GM12892 (cell line): ENCODE measurements around the gene KCNJ1.

ENCODE experiments used
- POLR2A ChIP-seq: IDR thresholded peaks from 2 replicates; pipeline ENCODE4 v1.6.1; 2011; ENCODE audit warnings: low read depth, low read length, control low read depth
- TAF1 ChIP-seq: IDR thresholded peaks from 2 replicates; pipeline ENCODE4 v1.6.1; 2011; ENCODE audit warnings: low read depth, mild to moderate bottlenecking, control low read depth, low read length, borderline replicate concordance

GRCh38 chr11:128877726-128878125 is 10.6 kb upstream of the KCNJ1 start:
- TF ChIP-seq POLR2A (no peak), TAF1 (no peak)
